MM.1S (cell line): ENCODE data around the gene ULK4.

ENCODE experiments used
- DNase-seq: peaks from one replicate; pipeline ENCODE4 v3.0.0-alpha.2; 2015
- H2AFZ ChIP-seq: fragments of 300-600 bp; sonication (generic); 2 replicates; pipeline ENCODE4 v1.6.0; 2016; ENCODE audit warnings: antibody characterized with exemption, low read length
- H3F3A ChIP-seq: fragments of 300-600 bp; sonication (generic); 2 replicates; pipeline ENCODE4 v1.6.1; 2016; ENCODE audit warnings: mild to moderate bottlenecking, antibody characterized with exemption, low read length, moderate library complexity, mixed read lengths; ENCODE audit not compliant: insufficient read depth
- H3K27ac ChIP-seq: fragments of 300-600 bp; sonication (generic); 2 replicates; pipeline ENCODE4 v1.5.1; 2016; ENCODE audit warnings: mild to moderate bottlenecking, low read length
- H3K27me3 ChIP-seq: fragments of 300-600 bp; sonication (generic); replicated peaks from 2 replicates; pipeline ENCODE4 v1.6.0; 2016; ENCODE audit warnings: low read length; ENCODE audit not compliant: insufficient read depth
- H3K36me3 ChIP-seq: fragments of 300-600 bp; sonication (generic); replicated peaks from 2 replicates; pipeline ENCODE4 v1.6.1; 2016; ENCODE audit warnings: mild to moderate bottlenecking, low read length, mixed read lengths; ENCODE audit not compliant: insufficient read depth
- H3K4me1 ChIP-seq: fragments of 300-600 bp; sonication (generic); 2 replicates; pipeline ENCODE4 v1.6.1; 2016; ENCODE audit warnings: low read length, mixed read lengths
- H3K4me2 ChIP-seq: fragments of 300-600 bp; sonication (generic); 2 replicates; pipeline ENCODE4 v1.6.0; 2016; ENCODE audit warnings: low read depth, low read length
- H3K4me3 ChIP-seq: fragments of 300-600 bp; sonication (generic); 2 replicates; pipeline ENCODE4 v1.5.1; 2016; ENCODE audit warnings: low read length, mixed read lengths
- H3K79me2 ChIP-seq: fragments of 300-600 bp; sonication (generic); 2 replicates; pipeline ENCODE4 v1.6.1; 2016; ENCODE audit warnings: mixed run types, low read length, mixed read lengths
- H3K9ac ChIP-seq: fragments of 300-600 bp; sonication (generic); 2 replicates; pipeline ENCODE4 v1.6.1; 2016; ENCODE audit warnings: low read length, mixed read lengths
- H3K9me2 ChIP-seq: fragments of 300-600 bp; sonication (generic); replicated peaks from 2 replicates; pipeline ENCODE4 v1.6.1; 2016; ENCODE audit warnings: mild to moderate bottlenecking, low read length, mixed read lengths; ENCODE audit not compliant: insufficient read depth
- H3K9me3 ChIP-seq: fragments of 300-600 bp; sonication (generic); replicated peaks from 2 replicates; pipeline ENCODE4 v1.6.1; 2016; ENCODE audit warnings: mild to moderate bottlenecking, low read length, mixed read lengths; ENCODE audit not compliant: insufficient read depth
- H4K20me1 ChIP-seq: fragments of 300-600 bp; sonication (generic); 2 replicates; pipeline ENCODE4 v1.6.1; 2016; ENCODE audit warnings: mild to moderate bottlenecking, low read length, moderate library complexity, mixed read lengths; ENCODE audit not compliant: insufficient read depth
- EZH2 ChIP-seq: fragments of 300-600 bp; sonication (generic); optimal IDR thresholded peaks from 2 replicates; pipeline ENCODE3; 2017; ENCODE audit warnings: low read depth, mild to moderate bottlenecking, antibody characterized with exemption, low read length, mixed read lengths
- EZH2phosphoT487 ChIP-seq: fragments of 300-600 bp; sonication (generic); IDR thresholded peaks from 2 replicates; pipeline ENCODE4 v1.6.1; 2018; ENCODE audit warnings: antibody characterized with exemption, low read length
- TF ChIP-seq, protein P1 (sequence below): fragments of 300-600 bp; sonication (generic); IDR thresholded peaks from 2 replicates; pipeline ENCODE4 v1.5.1; 2016; ENCODE audit warnings: antibody characterized with exemption, low read length, mixed read lengths

The ULK4 gene

DNA sequence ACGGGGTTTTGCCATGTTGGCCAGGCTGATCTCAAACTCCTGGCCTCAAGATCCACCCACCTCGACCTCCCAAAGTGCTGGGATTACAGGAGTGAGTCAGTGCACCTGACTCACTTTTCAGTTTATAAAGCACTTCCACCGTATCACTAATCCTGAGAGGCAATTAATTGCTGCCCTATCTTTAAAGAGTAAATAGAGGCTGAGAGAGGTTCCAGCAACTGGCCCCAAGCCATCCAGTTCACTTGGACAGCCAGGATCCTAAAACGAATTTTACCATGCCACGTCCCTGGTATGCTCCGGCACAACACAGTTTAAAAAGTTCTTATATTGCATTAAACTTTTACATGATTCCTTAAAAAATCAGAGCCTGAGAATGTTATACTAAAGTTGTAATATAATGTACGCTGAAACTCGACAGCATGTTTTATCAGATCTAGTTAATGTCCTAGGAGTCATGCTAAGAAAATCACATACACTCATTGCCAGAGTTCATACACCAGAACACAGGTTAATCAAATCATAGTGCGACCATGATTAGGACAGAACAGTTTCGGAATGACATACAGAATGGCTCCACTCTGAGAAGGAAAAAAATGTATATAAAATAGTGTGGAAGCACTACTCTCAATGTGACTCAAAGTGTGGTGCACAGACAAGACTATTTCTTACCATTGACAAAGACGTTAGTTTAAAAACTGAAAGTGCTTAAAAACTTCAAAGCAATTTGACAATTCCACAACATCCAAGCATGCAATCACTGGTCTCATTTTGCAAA, 125.4 kb downstream of the ULK4 start:
- Histone ChIP-seq H2AFZ (no peak overlapping the region), H3F3A (no peaks in the 10 kb centered on the region), H3K9ac (no peak overlapping the region), H3K27me3 (no peaks in the 10 kb centered on the region), H3K36me3 (no peaks in the 10 kb centered on the region), H3K9me3 (no peaks in the 10 kb centered on the region), H3K4me2 (no peak overlapping the region), H3K4me1 (no peaks in the 10 kb centered on the region), H3K9me2 (no peaks in the 10 kb centered on the region), H3K4me3 (no peak overlapping the region), H4K20me1 (no peaks in the 10 kb centered on the region), H3K79me2 (no peaks in the 10 kb centered on the region), H3K27ac (no peak overlapping the region)
- DNase-seq, result no peak
- no peak for TF ChIP-seq EZH2
- TF ChIP-seq EZH2phosphoT487, result no peak
- TF ChIP-seq, protein P1, sequence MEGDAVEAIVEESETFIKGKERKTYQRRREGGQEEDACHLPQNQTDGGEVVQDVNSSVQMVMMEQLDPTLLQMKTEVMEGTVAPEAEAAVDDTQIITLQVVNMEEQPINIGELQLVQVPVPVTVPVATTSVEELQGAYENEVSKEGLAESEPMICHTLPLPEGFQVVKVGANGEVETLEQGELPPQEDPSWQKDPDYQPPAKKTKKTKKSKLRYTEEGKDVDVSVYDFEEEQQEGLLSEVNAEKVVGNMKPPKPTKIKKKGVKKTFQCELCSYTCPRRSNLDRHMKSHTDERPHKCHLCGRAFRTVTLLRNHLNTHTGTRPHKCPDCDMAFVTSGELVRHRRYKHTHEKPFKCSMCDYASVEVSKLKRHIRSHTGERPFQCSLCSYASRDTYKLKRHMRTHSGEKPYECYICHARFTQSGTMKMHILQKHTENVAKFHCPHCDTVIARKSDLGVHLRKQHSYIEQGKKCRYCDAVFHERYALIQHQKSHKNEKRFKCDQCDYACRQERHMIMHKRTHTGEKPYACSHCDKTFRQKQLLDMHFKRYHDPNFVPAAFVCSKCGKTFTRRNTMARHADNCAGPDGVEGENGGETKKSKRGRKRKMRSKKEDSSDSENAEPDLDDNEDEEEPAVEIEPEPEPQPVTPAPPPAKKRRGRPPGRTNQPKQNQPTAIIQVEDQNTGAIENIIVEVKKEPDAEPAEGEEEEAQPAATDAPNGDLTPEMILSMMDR, result no peak

DNA sequence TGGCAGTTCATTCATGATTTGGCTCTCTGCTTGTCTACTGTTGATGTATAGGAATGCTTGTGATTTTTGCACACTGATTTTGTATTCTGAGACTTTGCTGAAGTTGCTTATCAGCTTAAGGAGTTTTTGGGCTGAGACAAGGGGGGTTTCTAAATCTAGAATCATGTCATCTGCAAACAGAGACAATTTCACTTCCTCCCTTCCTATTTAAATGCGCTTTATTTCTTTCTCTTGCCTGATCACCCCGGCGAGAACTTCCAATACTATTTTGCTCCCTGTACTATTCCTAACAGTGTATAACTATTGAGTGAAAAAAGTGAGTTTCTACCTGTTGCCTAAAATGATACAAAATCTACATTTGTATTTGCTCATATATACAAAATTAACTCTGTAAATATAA, 128.3 kb downstream of the ULK4 start:
- H4K20me1 ChIP-seq, result no peaks in the 10 kb centered on the region
- no peaks in the 10 kb centered on the region for H3K79me2 ChIP-seq
- H3K4me2 ChIP-seq, result no peak overlapping the region
- H2AFZ ChIP-seq, result no peak overlapping the region
- H3K4me1 ChIP-seq, result no peaks in the 10 kb centered on the region
- no peak overlapping the region for H3K9ac ChIP-seq
- H3K36me3 ChIP-seq, result no peaks in the 10 kb centered on the region
- no peak overlapping the region for H3K27ac ChIP-seq
- TF ChIP-seq, protein P1, result no peak
- TF ChIP-seq EZH2 (no peak), EZH2phosphoT487 (no peak)
- no peak for DNase-seq
- H3K9me2 ChIP-seq, result no peaks in the 10 kb centered on the region
- H3K9me3 ChIP-seq, result no peaks in the 10 kb centered on the region
- H3K4me3 ChIP-seq, result no peak overlapping the region
- H3F3A ChIP-seq, result no peaks in the 10 kb centered on the region
- H3K27me3 ChIP-seq, result no peaks in the 10 kb centered on the region

DNA sequence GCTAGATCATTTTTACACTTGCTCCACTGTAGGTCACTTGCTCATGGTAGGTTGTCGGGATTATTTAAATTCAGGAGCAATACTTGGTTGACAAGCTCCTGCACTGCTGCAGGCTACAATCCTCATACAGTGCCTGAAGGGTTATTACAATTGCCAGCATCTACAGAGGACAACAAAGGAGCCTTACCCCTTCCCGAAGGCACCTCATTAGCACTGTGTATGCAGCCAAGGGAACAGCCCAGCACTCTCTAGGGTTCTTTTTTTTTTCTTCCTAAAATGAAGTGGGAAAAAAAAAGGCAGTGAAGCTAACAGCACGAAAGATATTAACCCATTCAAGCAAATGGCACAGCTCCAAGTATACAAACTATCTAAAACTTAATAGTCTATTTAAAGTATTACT, 142.7 kb downstream of the ULK4 start:
- no peak overlapping the region for H3K4me3 ChIP-seq
- no peak overlapping the region for H3K27ac ChIP-seq
- DNase-seq, result no peak
- H3K9ac ChIP-seq, result no peak overlapping the region
- no peak overlapping the region for H2AFZ ChIP-seq
- H3K79me2 ChIP-seq, result no peaks in the 10 kb centered on the region
- TF ChIP-seq EZH2, result no peak
- no peak for TF ChIP-seq EZH2phosphoT487
- TF ChIP-seq, protein P1, result no peak
- H3K4me2 ChIP-seq, result no peak overlapping the region
- H3F3A ChIP-seq, result no peaks in the 10 kb centered on the region
- H3K9me3 ChIP-seq, result no peaks in the 10 kb centered on the region
- H4K20me1 ChIP-seq, result no peaks in the 10 kb centered on the region
- H3K36me3 ChIP-seq, result no peaks in the 10 kb centered on the region
- H3K27me3 ChIP-seq, result no peaks in the 10 kb centered on the region
- H3K9me2 ChIP-seq, result no peaks in the 10 kb centered on the region
- H3K4me1 ChIP-seq, result no peaks in the 10 kb centered on the region
